Inflammatory macrophage treated with lipopolysaccharide for 4 hours (primary cell): ENCODE measurements around the gene MRPL10.

Experiments
- DNase-seq: peaks from one replicate; pipeline ENCODE4 v3.0.0-alpha.2; 2020

The MRPL10 gene

DNA sequence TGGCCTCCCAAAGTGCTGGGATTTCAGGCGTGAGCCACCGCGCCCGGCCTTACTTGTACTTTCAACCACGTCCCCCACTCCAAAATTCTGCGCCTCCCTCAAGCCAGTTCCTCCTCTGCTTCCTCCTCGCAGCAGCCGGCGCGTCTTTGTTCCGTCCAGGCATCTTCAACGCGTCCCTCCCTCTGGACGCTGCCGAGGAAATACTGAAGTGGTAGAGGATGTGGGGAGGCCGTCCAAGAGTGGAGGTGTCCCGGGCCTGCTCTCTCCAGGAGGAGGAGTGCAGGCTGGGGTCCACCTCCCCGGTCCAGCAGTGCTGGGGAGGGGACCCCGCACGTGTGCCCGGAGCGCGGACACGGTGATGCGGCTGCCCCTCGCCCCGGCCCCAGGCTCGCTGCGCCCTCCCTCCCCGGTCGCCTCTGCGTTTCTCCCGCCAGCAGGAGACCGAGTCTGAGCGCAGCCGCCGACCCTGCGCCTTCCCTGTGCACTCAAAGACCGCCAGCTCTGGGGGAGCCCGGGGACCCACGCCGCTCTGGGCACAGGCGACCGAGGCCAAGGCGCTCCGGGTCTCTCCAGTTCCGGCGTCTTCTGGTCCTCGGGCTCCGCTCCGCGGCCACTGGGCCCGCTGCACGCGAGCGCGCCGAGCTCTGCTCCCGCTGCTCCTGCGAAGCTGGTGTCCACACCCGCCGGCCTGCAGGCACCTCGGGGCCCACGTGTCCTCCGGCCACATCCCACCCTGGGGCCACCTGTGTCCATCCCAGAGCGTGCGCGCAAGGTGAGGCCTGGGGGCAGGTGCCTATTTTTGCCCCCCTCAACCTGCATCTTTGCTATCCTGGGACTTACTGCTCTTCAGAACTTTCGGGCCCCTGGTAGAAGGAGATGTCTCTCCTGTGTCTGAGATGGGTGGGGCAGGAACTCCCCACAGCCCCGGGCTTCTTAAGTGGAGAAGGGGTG lies 41.5 kb downstream of the MRPL10 start:
- peak; percentile 56 for DNase-seq

DNA sequence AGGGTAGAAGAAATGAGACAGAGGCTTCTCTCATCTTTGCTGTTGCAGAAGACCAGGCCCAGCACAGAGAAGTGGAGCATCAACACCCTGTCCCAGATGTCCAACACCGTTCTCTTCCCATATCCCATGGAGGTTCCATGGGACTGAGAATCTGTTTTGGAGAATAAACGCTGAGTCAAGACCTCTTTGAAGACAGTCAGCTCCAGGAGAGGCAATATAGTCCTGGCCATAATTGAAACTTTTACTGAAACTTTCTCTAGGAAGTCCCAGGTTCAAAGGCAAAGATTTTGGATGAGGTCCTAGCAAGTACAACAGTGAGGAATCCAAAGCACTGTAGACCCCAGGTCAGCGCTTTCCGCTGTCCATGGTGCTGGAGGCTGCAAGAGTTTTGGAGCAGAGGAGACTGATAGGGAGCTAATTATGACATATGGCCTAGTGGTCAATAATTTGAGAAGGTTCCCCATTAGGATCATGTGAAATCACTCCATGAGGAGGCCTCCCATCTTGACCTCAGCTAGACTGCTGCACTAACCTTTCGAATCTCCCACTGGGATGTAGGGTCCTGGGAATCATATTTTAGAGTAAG lies 45.7 kb downstream of the MRPL10 start:
- no peak for DNase-seq

DNA sequence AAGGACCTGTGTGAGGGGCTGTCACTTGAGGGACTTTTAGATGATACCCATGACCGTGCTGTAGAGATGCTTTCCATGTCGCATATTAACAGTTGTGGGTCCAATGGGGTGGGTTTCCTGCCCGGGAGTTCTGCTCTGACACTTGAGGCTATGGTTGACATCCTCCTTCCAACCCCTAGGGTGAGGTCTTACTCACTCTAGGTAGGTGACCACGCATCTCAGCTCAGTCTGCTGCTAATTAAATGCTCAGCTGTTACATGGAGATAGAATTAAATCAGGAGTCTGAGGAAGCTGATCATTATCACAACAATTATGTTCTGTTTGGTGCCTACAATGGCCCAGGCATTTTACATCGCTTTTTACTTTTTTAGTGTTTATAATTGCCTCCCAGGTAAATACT lies 49.9 kb downstream of the MRPL10 start:
- no peak for DNase-seq

DNA sequence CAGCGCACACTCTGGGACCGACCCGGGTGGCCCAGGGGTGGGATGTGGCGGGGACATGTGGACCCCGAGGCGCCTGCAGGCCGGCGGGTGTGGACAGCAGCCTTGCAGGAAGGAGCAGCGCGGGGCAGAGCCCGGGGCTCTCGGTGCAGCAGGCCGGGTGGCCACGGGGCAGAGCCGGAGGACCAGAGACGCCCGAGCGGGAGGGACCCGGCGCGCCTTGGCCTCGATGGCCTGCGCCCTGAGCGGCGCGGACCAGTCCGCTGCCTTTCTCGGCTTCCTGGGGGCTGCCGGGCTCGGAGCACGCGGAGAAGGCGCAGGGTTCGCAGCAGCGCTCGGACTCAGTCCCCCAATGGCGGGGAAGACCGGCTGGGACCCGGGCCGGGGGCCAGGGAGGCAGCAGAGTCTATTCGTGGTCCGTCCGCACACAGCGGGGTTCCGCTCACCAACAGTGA lies 53.1 kb downstream of the MRPL10 start:
- DNase-seq, result no peak

DNA sequence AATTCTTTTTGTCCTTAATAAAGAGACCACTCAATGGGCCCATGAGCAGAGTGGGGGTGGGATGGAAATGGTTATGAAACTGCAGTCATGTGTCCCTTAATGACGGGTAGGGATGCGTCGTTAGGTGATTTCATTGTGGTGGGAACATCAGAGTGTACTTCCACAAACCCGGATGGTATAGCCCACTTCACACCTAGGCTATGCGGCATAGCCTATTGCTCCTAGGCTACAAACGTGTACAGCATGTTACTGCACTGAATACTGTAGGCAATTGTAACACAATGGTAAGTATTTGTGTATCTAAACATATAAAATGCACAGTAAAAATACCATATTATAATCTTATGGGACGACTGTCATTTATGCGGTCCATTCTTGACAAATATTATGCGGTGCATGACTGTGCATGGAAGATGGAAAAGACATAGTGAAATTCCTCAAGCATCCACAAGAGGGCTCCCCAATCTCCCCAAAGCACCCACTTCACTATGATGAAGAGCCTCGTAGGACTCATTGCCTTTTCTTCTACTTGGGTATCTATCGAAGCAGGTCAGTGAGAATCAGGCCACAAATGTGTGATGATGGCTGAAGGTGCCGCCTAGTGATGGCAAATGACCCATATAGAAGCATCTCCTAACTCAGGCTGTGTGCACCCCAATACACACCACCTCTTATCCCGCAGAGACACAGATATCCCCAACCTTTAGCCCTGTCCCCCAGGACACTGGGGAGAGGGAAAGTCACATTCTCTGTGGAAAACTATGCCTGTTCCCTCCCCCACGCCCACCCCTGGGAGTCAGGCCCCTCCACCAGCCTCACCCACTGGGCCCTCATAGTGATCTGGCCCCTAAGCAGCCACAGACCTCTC lies 54.8 kb downstream of the MRPL10 start:
- peak; percentile 43 for DNase-seq

DNA sequence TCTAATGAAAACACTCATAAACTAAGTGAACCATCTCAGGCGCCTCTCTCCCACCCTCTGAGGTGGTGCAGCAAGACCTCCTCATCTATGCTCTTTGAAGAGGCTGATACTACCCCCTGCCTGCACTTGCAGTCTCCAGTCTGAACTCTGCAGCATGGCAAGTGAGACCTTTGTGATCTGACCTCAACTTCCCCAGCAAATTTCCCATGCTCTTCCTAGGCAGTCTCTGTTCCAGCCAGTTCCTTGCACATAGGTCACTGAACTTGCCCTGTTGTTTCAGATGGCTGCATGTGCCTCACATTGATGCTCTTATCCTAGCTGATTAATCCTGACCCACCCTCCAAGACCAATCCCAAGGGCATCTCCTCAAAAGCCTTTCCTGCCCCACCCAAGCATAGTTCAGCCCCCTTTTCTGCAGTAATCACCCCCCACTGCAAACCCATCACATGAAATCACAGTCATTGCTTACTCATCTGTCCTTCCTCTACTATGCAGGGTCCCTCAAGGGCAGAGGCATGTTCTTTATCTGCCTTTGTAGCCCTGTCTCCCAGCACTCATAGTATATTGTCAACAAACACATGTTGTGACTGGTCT lies 56.3 kb downstream of the MRPL10 start:
- peak; percentile 26 for DNase-seq

DNA sequence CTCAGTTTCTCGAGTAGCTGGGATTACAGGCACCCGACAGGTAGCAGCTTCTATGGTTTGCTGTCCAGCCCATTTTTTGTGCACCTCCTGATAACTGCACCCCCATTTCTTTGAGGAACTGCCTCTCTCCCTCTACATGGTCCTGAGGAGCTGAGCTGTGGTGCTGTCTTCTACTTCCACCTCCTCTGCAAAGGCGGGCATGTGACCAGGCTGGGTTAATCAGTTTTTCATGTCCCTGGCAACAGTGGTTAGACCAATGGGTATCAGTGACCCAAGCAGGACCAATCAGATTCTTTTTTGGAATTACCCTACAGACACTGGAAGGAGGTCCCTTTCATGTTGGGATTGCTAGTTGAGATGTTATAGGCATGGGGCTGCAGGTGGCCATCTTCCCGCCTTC lies 57.0 kb downstream of the MRPL10 start:
- DNase-seq, result peak; percentile 30

DNA sequence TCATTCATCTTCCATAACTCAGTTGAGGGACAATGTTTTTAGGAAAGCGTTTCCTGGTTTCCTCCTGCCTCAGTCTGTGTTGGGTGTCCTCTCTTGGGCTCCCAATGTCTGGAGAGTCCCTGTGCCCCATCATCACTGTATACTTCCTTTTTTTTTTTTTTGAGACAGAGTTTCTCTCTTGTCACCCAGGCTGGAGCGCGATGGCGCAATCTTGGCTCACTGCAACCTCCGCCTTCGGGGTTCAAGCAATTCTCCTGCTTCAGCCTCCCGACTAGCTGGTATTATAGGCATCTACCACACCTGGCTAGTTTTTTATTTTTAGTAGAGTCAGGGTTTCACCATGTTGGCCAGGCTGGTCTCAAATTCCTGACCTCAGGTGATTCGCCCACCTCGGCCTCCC lies 57.7 kb downstream of the MRPL10 start:
- peak; percentile 76 for DNase-seq
